Peyer's patch (tissue), 4 donors: Measurements from ENCODE around the gene DNAI7. TPM values are rescaled to one million over a fixed set of nuclear protein-coding genes. Genes with fewer than 3 reads are reported as not detected.

Experiments used
- DNase-seq, 3 donors: peaks; one replicate each; pipeline ENCODE4 v3.0.0-alpha.2; 2017 to 2019
- H3K27ac ChIP-seq, 4 donors: fragments of 200-600 bp; sonication (generic); one replicate each; pipeline ENCODE4 v1.5.1; 2016 to 2019
- H3K27me3 ChIP-seq, 2 donors: fragments of 200-600 bp; sonication (generic); one replicate each; pipeline ENCODE4 v1.5.1; 2019
- H3K36me3 ChIP-seq, 3 donors: fragments of 200-600 bp; sonication (generic); one replicate each; pipeline ENCODE4 v1.5.1; 2016 to 2019
- H3K4me1 ChIP-seq, 4 donors: fragments of 200-600 bp; sonication (generic); one replicate each; pipeline ENCODE4 v1.5.1; 2016 to 2019
- H3K4me3 ChIP-seq, 4 donors: fragments of 200-600 bp; sonication (generic); 1 replicate in 3 of 4; 2 replicates in 1 of 4; pipeline ENCODE4 v1.5.1; 2016 to 2019; ENCODE audit warnings: mild to moderate bottlenecking in 1 of 4
- H3K9me3 ChIP-seq, 4 donors: fragments of 200-600 bp; sonication (generic); one replicate each; pipeline ENCODE4 v1.5.1; 2016 to 2019; ENCODE audit warnings: mild to moderate bottlenecking in 1 of 4
- CTCF ChIP-seq, 6 experiments: fragments of 450-650 bp in 4 of 6; fragments of 200-600 bp in 2 of 6; sonication (generic) in 1 of 6; IDR thresholded peaks; one replicate each; pipeline ENCODE4 v1.5.1; 2017 to 2019; ENCODE audit warnings: antibody characterized with exemption in 6 of 6, mild to moderate bottlenecking in 3 of 6, moderate library complexity in 1 of 6
- POLR2A ChIP-seq, 2 donors: fragments of 450-650 bp; IDR thresholded peaks; one replicate each; pipeline ENCODE4 v1.5.1; 2017; ENCODE audit warnings: antibody characterized with exemption in 2 of 2, mild to moderate bottlenecking in 2 of 2, moderate library complexity in 2 of 2
- total RNA-seq, 4 donors: library from RNA; depleted of rRNA; stranded (reverse); fragments of >200 nt; gene quantifications; one replicate each; pipeline ENCODE4 v1.1.0, GENCODE V29; 2016

DNAI7 gene
- total RNA-seq, 4 donors from 2014 or later = 1.7 TPM; not detected in 3

GRCh38 chr12:25124493-25124892 lies 70.5 kb downstream of the DNAI7 start:
- no peak overlapping the region for H3K27ac ChIP-seq
- no peaks in the 10 kb centered on the region for H3K36me3 ChIP-seq
- TF ChIP-seq POLR2A (IDR thresholded peaks at IDR 0.05) = no peak
- no peak for TF ChIP-seq CTCF (IDR thresholded peaks at IDR 0.05)
- H3K4me1 ChIP-seq = no peaks in the 10 kb centered on the region
- no peaks in the 10 kb centered on the region for H3K9me3 ChIP-seq
- no peaks in the 10 kb centered on the region for H3K27me3 ChIP-seq
- no peak overlapping the region for H3K4me3 ChIP-seq
- DNase-seq = no peak

GRCh38 chr12:25123126-25123525 lies 71.8 kb downstream of the DNAI7 start:
- H3K4me1 ChIP-seq = no peaks in the 10 kb centered on the region
- H3K27ac ChIP-seq = no peak overlapping the region
- H3K4me3 ChIP-seq = no peak overlapping the region
- no peaks in the 10 kb centered on the region for H3K36me3 ChIP-seq
- H3K27me3 ChIP-seq = no peaks in the 10 kb centered on the region
- TF ChIP-seq CTCF (IDR thresholded peaks at IDR 0.05) = no peak
- no peaks in the 10 kb centered on the region for H3K9me3 ChIP-seq
- no peak for DNase-seq

GRCh38 chr12:25121916-25122315 lies 73.0 kb downstream of the DNAI7 start:
- TF ChIP-seq POLR2A (IDR thresholded peaks at IDR 0.05) = no peak
- no peak for TF ChIP-seq CTCF (IDR thresholded peaks at IDR 0.05)
- Histone ChIP-seq H3K9me3 (no peaks in the 10 kb centered on the region), H3K36me3 (no peaks in the 10 kb centered on the region), H3K4me1 (no peaks in the 10 kb centered on the region), H3K27me3 (no peaks in the 10 kb centered on the region), H3K27ac (no peak overlapping the region), H3K4me3 (no peak overlapping the region)
- DNase-seq = no peak

GRCh38 chr12:25121110-25121509 lies 73.8 kb downstream of the DNAI7 start:
- Histone ChIP-seq H3K27me3 (no peaks in the 10 kb centered on the region), H3K27ac (no peak overlapping the region), H3K36me3 (no peaks in the 10 kb centered on the region), H3K4me1 (no peaks in the 10 kb centered on the region), H3K9me3 (no peaks in the 10 kb centered on the region), H3K4me3 (no peak overlapping the region)
- no peak for DNase-seq
- TF ChIP-seq POLR2A (IDR thresholded peaks at IDR 0.05) (no peak), CTCF (IDR thresholded peaks at IDR 0.05) (no peak)

- Histone ChIP-seq H3K36me3 (no peaks in the 10 kb centered on the region), H3K27ac (no peak overlapping the region), H3K4me3 (no peak overlapping the region), H3K9me3 (no peaks in the 10 kb centered on the region), H3K4me1 (no peaks in the 10 kb centered on the region), H3K27me3 (no peaks in the 10 kb centered on the region)
- TF ChIP-seq POLR2A (IDR thresholded peaks at IDR 0.05) (no peak), CTCF (IDR thresholded peaks at IDR 0.05) (no peak)
- no peak for DNase-seq
These were observed 75.9 kb downstream of the DNAI7 start for GRCh38 chr12:25119020-25119419.

- H3K36me3 ChIP-seq = no peaks in the 10 kb centered on the region
- no peaks in the 10 kb centered on the region for H3K27me3 ChIP-seq
- no peaks in the 10 kb centered on the region for H3K9me3 ChIP-seq
- H3K4me1 ChIP-seq = no peaks in the 10 kb centered on the region
- DNase-seq = no peak
- no peak for TF ChIP-seq POLR2A (IDR thresholded peaks at IDR 0.05)
- no peak for TF ChIP-seq CTCF (IDR thresholded peaks at IDR 0.05)
- H3K27ac ChIP-seq = no peak overlapping the region
- H3K4me3 ChIP-seq = no peak overlapping the region
These were observed 79.3 kb downstream of the DNAI7 start for GRCh38 chr12:25115677-25116076.
